Measurements from ENCODE around the gene FGGY. TPM values are rescaled to one million over a fixed set of nuclear protein-coding genes. Genes with fewer than 3 reads are reported as not detected.

FGGY gene
- total and polyA plus RNA-seq, 8 donors = 6.2 to 27.0 (median 16.0) TPM

GRCh38 chr1:59415286-59415850 lies 118.5 kb downstream of the FGGY start:
- Histone ChIP-seq H3K4me1 (no peaks in the 10 kb centered on the region), H3K27me3 (no peaks in the 10 kb centered on the region), H3K9me3 (no peaks in the 10 kb centered on the region), H3K27ac (no peak overlapping the region), H3K4me3 (no peak overlapping the region), H3K36me3 (no peaks in the 10 kb centered on the region)
- no peak for DNase-seq
- intact Hi-C loops (cut with DNase I) = no loop called here
- TF ChIP-seq CTCF (IDR thresholded peaks at IDR 0.05) = no peak
- no peak for FAIRE-seq
- WGBS, 2 donors = 94 to 97% methylated on average over 5 of the region's 5 CpGs
- no peak for ATAC-seq

- no peaks in the 10 kb centered on the region for H3K9me3 ChIP-seq
- no peak for TF ChIP-seq CTCF (IDR thresholded peaks at IDR 0.05)
- no peaks in the 10 kb centered on the region for H3K4me1 ChIP-seq
- FAIRE-seq = no peak
- no peak overlapping the region for H3K27ac ChIP-seq
- ATAC-seq = no peak
- no peaks in the 10 kb centered on the region for H3K27me3 ChIP-seq
- H3K4me3 ChIP-seq = no peak overlapping the region
- no peak for DNase-seq
- H3K36me3 ChIP-seq = no peaks in the 10 kb centered on the region
- intact Hi-C loops (cut with DNase I) = no loop called here
Measured at GRCh38 chr1:59415881-59416280, 119.0 kb downstream of the FGGY start.

GRCh38 chr1:59417406-59417805 lies 120.5 kb downstream of the FGGY start:
- no peak for TF ChIP-seq CTCF (IDR thresholded peaks at IDR 0.05)
- H3K27ac ChIP-seq = no peak overlapping the region
- DNase-seq (no peak), ATAC-seq (no peak), FAIRE-seq (no peak)
- H3K27me3 ChIP-seq = no peaks in the 10 kb centered on the region
- peaks cover 0 to 2% (median 0%) of the 10 kb centered on the region in 3 donors for H3K4me1 ChIP-seq
- H3K9me3 ChIP-seq = no peaks in the 10 kb centered on the region
- intact Hi-C loops (cut with DNase I) = no loop called here
- H3K36me3 ChIP-seq = no peaks in the 10 kb centered on the region
- H3K4me3 ChIP-seq = no peak overlapping the region

GRCh38 chr1:59418363-59419144 lies 121.7 kb downstream of the FGGY start:
- ATAC-seq (no peak), FAIRE-seq (no peak), DNase-seq (no peak)
- intact Hi-C loops (cut with DNase I) = no loop called here
- Histone ChIP-seq H3K27ac (no peak overlapping the region), H3K27me3 (no peaks in the 10 kb centered on the region), H3K36me3 (no peaks in the 10 kb centered on the region), H3K4me1 (peaks cover 0 to 10% (median 0%) of the 10 kb centered on the region in 3 donors), H3K4me3 (no peak overlapping the region), H3K9me3 (no peaks in the 10 kb centered on the region)
- TF ChIP-seq CTCF (IDR thresholded peaks at IDR 0.05) = no peak
- 87 to 88% methylated on average over 6 of the region's 6 CpGs for WGBS, 2 donors
